ENCODE results near the gene KCNH1. TPM values are rescaled to one million over a fixed set of nuclear protein-coding genes. Genes with fewer than 3 reads are reported as not detected.

Gene KCNH1
- total and polyA plus RNA-seq, 10 of the 15 experiments (the other 5 are each of a cell fraction or from before 2014, with no cell fraction given), result 0.02 to 0.04 (median 0.04) TPM; not detected in 7

- no peak overlapping the region for H3K4me2 ChIP-seq (ENCODE audit: control insufficient read depth, insufficient read depth)
- RAD21 ChIA-PET (ENCODE audit: unreplicated experiment), result no interaction called here
- POLR2A ChIA-PET, result no interaction called here
- no peaks in the 10 kb centered on the region for H3K9me3 ChIP-seq (replicated peaks; ENCODE audit: control insufficient read depth, insufficient read depth, low read length)
- H3K36me3 ChIP-seq (ENCODE audit: control insufficient read depth in 2 of 2, insufficient read depth in 2 of 2, low read length in 1 of 2), result no peaks in the 10 kb centered on the region
- no peak overlapping the region for H3K9ac ChIP-seq (ENCODE audit: control insufficient read depth, insufficient read depth, low read length)
- no peak for DNase-seq (ENCODE audit: low read depth, low spot score)
- H3K4me3 ChIP-seq, result no peak overlapping the region
- H2AFZ ChIP-seq (ENCODE audit: control insufficient read depth, low read depth, low read length), result no peak overlapping the region
- no peaks in the 10 kb centered on the region for H3K4me1 ChIP-seq (ENCODE audit: control insufficient read depth, insufficient read depth, low read length)
- SMC1A ChIA-PET (ENCODE audit: uncharacterized antibody, unreplicated experiment), result interaction anchor here (1.7 kb wide), 1 partner anchor 9 kb away, joined by 4 read pairs; no protein-coding TSS in a partner anchor
- H3K27me3 ChIP-seq (replicated peaks in 1 of 2; ENCODE audit: control insufficient read depth in 2 of 2, insufficient read depth in 2 of 2, low read length in 1 of 2), result no peaks in the 10 kb centered on the region
- no peak overlapping the region for H3K27ac ChIP-seq (ENCODE audit: control insufficient read depth, insufficient read depth)
- no peaks in the 10 kb centered on the region for H4K20me1 ChIP-seq (ENCODE audit: control insufficient read depth, insufficient read depth)
- in situ Hi-C loops (cut with MboI), result no loop called here
- no peak for ATAC-seq
- no peak for FAIRE-seq
- no peaks in the 10 kb centered on the region for H3K79me2 ChIP-seq (ENCODE audit: control insufficient read depth, insufficient read depth, low read length)
- intact Hi-C loops (cut with micrococcal nuclease; ENCODE audit: unreplicated experiment), result no loop called here
- CTCF ChIA-PET, result no interaction called here
- BruUV-seq (replicated peaks), result no TSS peak
- TF ChIP-seq TCF12 (IDR thresholded peaks at IDR 0.05; ENCODE audit: low read depth, low read length) (no peak), JUND (IDR thresholded peaks at IDR 0.05; ENCODE audit: low read depth, low read length) (no peak), CHD1 (IDR thresholded peaks at IDR 0.05; ENCODE audit: low read depth, low read length) (no peak), BCL11A (IDR thresholded peaks at IDR 0.05; ENCODE audit: low read depth, low read length) (no peak), PML (IDR thresholded peaks at IDR 0.05; ENCODE audit: low read length) (no peak), SUZ12 (IDR thresholded peaks at IDR 0.05; ENCODE audit: unreplicated experiment) (no peak), NRF1 (conservative IDR thresholded peaks at IDR 0.05; ENCODE audit: low read depth, low read length) (no peak), ZNF384 (IDR thresholded peaks at IDR 0.05; ENCODE audit: borderline replicate concordance, low read depth, low read length) (no peak), BHLHE40 (IDR thresholded peaks at IDR 0.05; ENCODE audit: borderline replicate concordance in 1 of 2, low read depth in 2 of 2, low read length in 1 of 2) (no peak), IRF3 (IDR thresholded peaks at IDR 0.05) (no peak), SREBF1 (IDR thresholded peaks at IDR 0.05; ENCODE audit: low read length) (no peak), ESRRA (IDR thresholded peaks at IDR 0.05; ENCODE audit: low read length) (no peak), EP300 (IDR thresholded peaks at IDR 0.05; ENCODE audit: borderline replicate concordance in 1 of 2, control insufficient read depth in 1 of 2, low read depth in 2 of 2, low read length in 2 of 2) (no peak), RELB (IDR thresholded peaks at IDR 0.05; ENCODE audit: low read depth) (no peak)
- TF ChIP-seq, protein P1, sequence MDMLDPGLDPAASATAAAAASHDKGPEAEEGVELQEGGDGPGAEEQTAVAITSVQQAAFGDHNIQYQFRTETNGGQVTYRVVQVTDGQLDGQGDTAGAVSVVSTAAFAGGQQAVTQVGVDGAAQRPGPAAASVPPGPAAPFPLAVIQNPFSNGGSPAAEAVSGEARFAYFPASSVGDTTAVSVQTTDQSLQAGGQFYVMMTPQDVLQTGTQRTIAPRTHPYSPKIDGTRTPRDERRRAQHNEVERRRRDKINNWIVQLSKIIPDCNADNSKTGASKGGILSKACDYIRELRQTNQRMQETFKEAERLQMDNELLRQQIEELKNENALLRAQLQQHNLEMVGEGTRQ (IDR thresholded peaks at IDR 0.05; ENCODE audit: borderline replicate concordance, low read depth, low read length), result no peak
- TF ChIP-seq, protein P2, sequence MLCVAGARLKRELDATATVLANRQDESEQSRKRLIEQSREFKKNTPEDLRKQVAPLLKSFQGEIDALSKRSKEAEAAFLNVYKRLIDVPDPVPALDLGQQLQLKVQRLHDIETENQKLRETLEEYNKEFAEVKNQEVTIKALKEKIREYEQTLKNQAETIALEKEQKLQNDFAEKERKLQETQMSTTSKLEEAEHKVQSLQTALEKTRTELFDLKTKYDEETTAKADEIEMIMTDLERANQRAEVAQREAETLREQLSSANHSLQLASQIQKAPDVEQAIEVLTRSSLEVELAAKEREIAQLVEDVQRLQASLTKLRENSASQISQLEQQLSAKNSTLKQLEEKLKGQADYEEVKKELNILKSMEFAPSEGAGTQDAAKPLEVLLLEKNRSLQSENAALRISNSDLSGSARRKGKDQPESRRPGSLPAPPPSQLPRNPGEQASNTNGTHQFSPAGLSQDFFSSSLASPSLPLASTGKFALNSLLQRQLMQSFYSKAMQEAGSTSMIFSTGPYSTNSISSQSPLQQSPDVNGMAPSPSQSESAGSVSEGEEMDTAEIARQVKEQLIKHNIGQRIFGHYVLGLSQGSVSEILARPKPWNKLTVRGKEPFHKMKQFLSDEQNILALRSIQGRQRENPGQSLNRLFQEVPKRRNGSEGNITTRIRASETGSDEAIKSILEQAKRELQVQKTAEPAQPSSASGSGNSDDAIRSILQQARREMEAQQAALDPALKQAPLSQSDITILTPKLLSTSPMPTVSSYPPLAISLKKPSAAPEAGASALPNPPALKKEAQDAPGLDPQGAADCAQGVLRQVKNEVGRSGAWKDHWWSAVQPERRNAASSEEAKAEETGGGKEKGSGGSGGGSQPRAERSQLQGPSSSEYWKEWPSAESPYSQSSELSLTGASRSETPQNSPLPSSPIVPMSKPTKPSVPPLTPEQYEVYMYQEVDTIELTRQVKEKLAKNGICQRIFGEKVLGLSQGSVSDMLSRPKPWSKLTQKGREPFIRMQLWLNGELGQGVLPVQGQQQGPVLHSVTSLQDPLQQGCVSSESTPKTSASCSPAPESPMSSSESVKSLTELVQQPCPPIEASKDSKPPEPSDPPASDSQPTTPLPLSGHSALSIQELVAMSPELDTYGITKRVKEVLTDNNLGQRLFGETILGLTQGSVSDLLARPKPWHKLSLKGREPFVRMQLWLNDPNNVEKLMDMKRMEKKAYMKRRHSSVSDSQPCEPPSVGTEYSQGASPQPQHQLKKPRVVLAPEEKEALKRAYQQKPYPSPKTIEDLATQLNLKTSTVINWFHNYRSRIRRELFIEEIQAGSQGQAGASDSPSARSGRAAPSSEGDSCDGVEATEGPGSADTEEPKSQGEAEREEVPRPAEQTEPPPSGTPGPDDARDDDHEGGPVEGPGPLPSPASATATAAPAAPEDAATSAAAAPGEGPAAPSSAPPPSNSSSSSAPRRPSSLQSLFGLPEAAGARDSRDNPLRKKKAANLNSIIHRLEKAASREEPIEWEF (IDR thresholded peaks at IDR 0.05; ENCODE audit: insufficient replicate concordance, low read depth, low read length), result no peak
These were observed 283.4 kb downstream of the KCNH1 start for GRCh38 chr1:210850556-210850955.

Data from GM12878 (cell line).